Natural killer cell (primary cell): Measurements from ENCODE around the gene LIG3. TPM values are rescaled to one million over a fixed set of nuclear protein-coding genes. Genes with fewer than 3 reads are reported as not detected.
"Not testable (repeated sequence)": the region's sequence is repeated elsewhere in the genome, so short reads cannot be mapped to it uniquely, and the experiment has no call there.

Experiments used
- ATAC-seq, 3 donors: fragments of 150-1000 bp in 2 of 3; fragments of 200-7000 bp in 1 of 3; cut with Tn5 transposase; 1 replicate in 1 of 3; 2 replicates in 2 of 3; pipeline ENCODE4 v1.10.0; 2021; ENCODE audit warnings: mild to moderate bottlenecking in 2 of 3, moderate library complexity in 2 of 3
- DNase-seq, 2 donors: peaks; one replicate each; pipeline versions ENCODE4 v3.0.0 to v3.0.0-alpha.2; 2013 to 2021; ENCODE audit warnings: mixed read lengths in 1 of 2
- H3K27ac ChIP-seq: one replicate; pipeline ENCODE4 v1.5.1; 2013; ENCODE audit warnings: mild to moderate bottlenecking, low read length
- H3K27me3 ChIP-seq: one replicate; pipeline ENCODE4 v1.6.1; 2013; ENCODE audit warnings: low read length; ENCODE audit not compliant: control insufficient read depth, insufficient read depth
- H3K36me3 ChIP-seq: one replicate; pipeline ENCODE4 v1.6.1; 2013; ENCODE audit warnings: low read length; ENCODE audit not compliant: control insufficient read depth, insufficient read depth
- H3K4me1 ChIP-seq: one replicate; pipeline ENCODE4 v1.6.1; 2013; ENCODE audit warnings: low read length; ENCODE audit not compliant: control insufficient read depth, insufficient read depth
- H3K4me3 ChIP-seq: one replicate; pipeline ENCODE4 v1.5.1; 2013; ENCODE audit warnings: low read length
- H3K9me3 ChIP-seq: one replicate; pipeline ENCODE4 v1.6.1; 2013; ENCODE audit warnings: low read length; ENCODE audit not compliant: control insufficient read depth, insufficient read depth
- H3K27ac Mint-ChIP-seq, 2 donors: one replicate each; pipeline ENCODE4 v1.8.0; 2022; ENCODE audit warnings: mild to moderate bottlenecking in 2 of 2, mixed read lengths in 2 of 2, moderate library complexity in 1 of 2
- H3K27me3 Mint-ChIP-seq, 2 donors: one replicate each; pipeline ENCODE4 v1.8.0; 2022; ENCODE audit warnings: low read depth in 2 of 2, mixed read lengths in 2 of 2
- H3K36me3 Mint-ChIP-seq: one replicate; pipeline ENCODE4 v1.8.0; 2022; ENCODE audit warnings: mixed read lengths
- H3K4me1 Mint-ChIP-seq, 2 donors: one replicate each; pipeline ENCODE4 v1.8.0; 2022; ENCODE audit warnings: mixed read lengths in 2 of 2
- H3K4me3 Mint-ChIP-seq: one replicate; pipeline ENCODE4 v1.8.0; 2022; ENCODE audit warnings: mild to moderate bottlenecking, moderate library complexity, mixed read lengths
- H3K9me3 Mint-ChIP-seq, 2 donors: one replicate each; pipeline ENCODE4 v1.8.0; 2022; ENCODE audit warnings: mixed read lengths in 2 of 2
- CTCF ChIP-seq: fragments of 200-600 bp; IDR thresholded peaks from one replicate; pipeline ENCODE4 v1.8.0; 2022; ENCODE audit warnings: antibody characterized with exemption
- WGBS: methylation state at CpG from one replicate; pipeline ENCODE4 v1.1.7; 2013; ENCODE audit warnings: missing lambda C conversion rate; ENCODE audit not compliant: insufficient coverage; 5-methylcytosine and 5-hydroxymethylcytosine counted together
- intact Hi-C: fragments of 100-400 bp; cut with micrococcal nuclease; formaldehyde crosslinking; loops from one replicate; pipeline ENCODE4 v1.14.2; 2022
- total RNA-seq, 4 donors: library from RNA; stranded (reverse); fragments of 120-200 nt in 1 of 4; gene quantifications; one replicate each; pipeline versions ENCODE4 v1.2.3 to v1.2.4, GENCODE V29; 2013 to 2022

Gene LIG3
- total RNA-seq, 3 donors from 2014 or later (not counting 1 experiment from before 2014, with no cell fraction given), result 70.2 to 83.7 (median 72.0) TPM

GRCh38 chr17:35038453-35038852, 58.1 kb downstream of the LIG3 start:
- no peaks in the 10 kb centered on the region for H3K27me3 Mint-ChIP-seq
- H3K4me1 Mint-ChIP-seq, result peaks cover 21 to 26% of the 10 kb centered on the region in 2 donors
- peaks cover 22% of the 10 kb centered on the region for H3K4me1 ChIP-seq
- H3K9me3 Mint-ChIP-seq, result no peaks in the 10 kb centered on the region
- H3K9me3 ChIP-seq, result no peaks in the 10 kb centered on the region
- 77% methylated on average over 2 of the region's 3 CpGs for WGBS
- no peak for ATAC-seq
- H3K4me3 Mint-ChIP-seq, result no peak overlapping the region
- H3K27ac ChIP-seq, result no peak overlapping the region
- peak overlapping the region in 1 of 2 donors; percentile 3 for H3K27ac Mint-ChIP-seq
- no peaks in the 10 kb centered on the region for H3K36me3 Mint-ChIP-seq
- no peak for DNase-seq
- H3K4me3 ChIP-seq, result no peak overlapping the region
- no peak for TF ChIP-seq CTCF
- H3K36me3 ChIP-seq, result peaks cover 5% of the 10 kb centered on the region
- intact Hi-C loops, result no loop called here
- H3K27me3 ChIP-seq, result no peaks in the 10 kb centered on the region

- Mint-ChIP-seq H3K27ac (peak overlapping the region; percentile 69 to 99), H3K4me1 (peaks cover 41 to 49% of the 10 kb centered on the region in 2 donors), H3K4me3 (peak overlapping the region; percentile 79), H3K9me3 (no peaks in the 10 kb centered on the region), H3K36me3 (no peaks in the 10 kb centered on the region), H3K27me3 (no peaks in the 10 kb centered on the region)
- Histone ChIP-seq H3K36me3 (peaks cover 4% of the 10 kb centered on the region), H3K27me3 (no peaks in the 10 kb centered on the region), H3K4me3 (no peak overlapping the region), H3K4me1 (peaks cover 47% of the 10 kb centered on the region), H3K27ac (peak overlapping the region; percentile 66), H3K9me3 (no peaks in the 10 kb centered on the region)
- DNase-seq (no peak), ATAC-seq (peak; percentile 85 to 97 (median 94))
- intact Hi-C loops, result no loop called here
- TF ChIP-seq CTCF, result no peak
- 80% methylated on average over 5 of the region's 7 CpGs for WGBS
These were observed 61.1 kb downstream of the LIG3 start for GRCh38 chr17:35041390-35041789.

- intact Hi-C loops, result no loop called here
- no peak for TF ChIP-seq CTCF
- Histone ChIP-seq H3K36me3 (peaks cover 2% of the 10 kb centered on the region), H3K4me1 (peaks cover 68% of the 10 kb centered on the region), H3K4me3 (no peak overlapping the region), H3K27me3 (no peaks in the 10 kb centered on the region), H3K9me3 (no peaks in the 10 kb centered on the region), H3K27ac (peak overlapping the region; percentile 73)
- H3K36me3 Mint-ChIP-seq, result no peaks in the 10 kb centered on the region
- WGBS, result 94% methylated on average over 8 of the region's 8 CpGs
- H3K4me1 Mint-ChIP-seq, result peaks cover 53 to 60% of the 10 kb centered on the region in 2 donors
- H3K4me3 Mint-ChIP-seq, result no peak overlapping the region
- DNase-seq (no peak), ATAC-seq (no peak)
- peak overlapping the region; percentile 88 to 99 for H3K27ac Mint-ChIP-seq
- no peaks in the 10 kb centered on the region for H3K9me3 Mint-ChIP-seq
- H3K27me3 Mint-ChIP-seq, result no peaks in the 10 kb centered on the region
These were observed 63.9 kb downstream of the LIG3 start for GRCh38 chr17:35044181-35044580.

- intact Hi-C loops, ATAC-seq, H3K36me3 Mint-ChIP-seq, H3K4me3 ChIP-seq, H3K9me3 ChIP-seq, H3K36me3 ChIP-seq, H3K9me3 Mint-ChIP-seq, H3K27me3 Mint-ChIP-seq, DNase-seq, H3K27me3 ChIP-seq: not testable (repeated sequence)
- Mint-ChIP-seq H3K4me3 (peak overlapping the region; percentile 69), H3K27ac (peak overlapping the region; percentile 88 to 99), H3K4me1 (peaks cover 62 to 63% of the 10 kb centered on the region in 2 donors)
- 87% methylated on average over 11 of the region's 13 CpGs for WGBS
- peak overlapping the region; percentile 73 for H3K27ac ChIP-seq
- H3K4me1 ChIP-seq, result peaks cover 76% of the 10 kb centered on the region
These were observed 65.2 kb downstream of the LIG3 start for GRCh38 chr17:35045458-35045979.
